Effector CD8-positive, alpha-beta T cell (primary cell): ENCODE measurements around the gene USP35.
"Not testable (repeated sequence)": the region's sequence is repeated elsewhere in the genome, so short reads cannot be mapped to it uniquely, and the experiment has no call there.

Source experiments
- DNase-seq: peaks from one replicate; lab custom pipeline; 2025; lab: John Stamatoyannopoulos, UW

Gene USP35

DNA sequence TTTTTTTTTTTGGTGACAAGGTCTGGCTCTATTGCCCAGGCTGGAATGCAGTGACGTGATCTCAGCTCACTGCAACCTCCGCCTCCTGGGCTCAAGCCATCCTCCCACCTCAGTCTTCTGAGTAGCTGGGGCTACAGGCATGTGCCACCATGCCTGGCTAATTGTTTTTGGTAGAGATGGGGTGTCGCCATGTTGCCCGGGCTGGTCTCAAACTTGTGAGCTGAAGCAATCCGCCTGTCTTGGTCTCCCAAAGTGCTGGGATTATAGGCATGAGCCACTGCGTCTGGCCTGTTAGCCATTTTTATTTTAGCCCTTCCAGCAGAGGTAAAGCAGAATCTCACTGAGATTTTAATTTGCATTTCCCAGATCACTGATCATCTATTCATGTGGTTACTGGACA lies 44.3 kb downstream of the USP35 start:
- DNase-seq, result not testable (repeated sequence)

DNA sequence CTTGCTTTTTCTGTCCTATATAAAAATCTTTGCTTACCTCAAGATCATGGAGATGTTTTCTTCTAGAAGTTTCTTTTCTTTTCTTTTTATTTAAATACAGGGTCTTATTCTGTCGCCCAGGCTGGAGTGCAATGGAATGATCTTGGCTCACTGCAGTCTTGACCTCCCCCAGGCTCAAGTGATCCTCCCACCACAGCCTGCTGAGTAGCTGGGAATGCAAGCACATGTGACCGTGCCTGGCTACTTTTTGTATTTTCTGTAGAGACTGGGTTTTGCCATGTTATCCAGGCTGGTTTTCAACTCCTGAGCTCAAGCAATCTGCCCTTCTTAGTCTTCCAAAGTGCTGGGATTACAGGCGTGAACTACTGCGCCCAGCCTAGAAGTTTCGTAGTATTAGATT lies 45.3 kb downstream of the USP35 start:
- DNase-seq, result no peak

DNA sequence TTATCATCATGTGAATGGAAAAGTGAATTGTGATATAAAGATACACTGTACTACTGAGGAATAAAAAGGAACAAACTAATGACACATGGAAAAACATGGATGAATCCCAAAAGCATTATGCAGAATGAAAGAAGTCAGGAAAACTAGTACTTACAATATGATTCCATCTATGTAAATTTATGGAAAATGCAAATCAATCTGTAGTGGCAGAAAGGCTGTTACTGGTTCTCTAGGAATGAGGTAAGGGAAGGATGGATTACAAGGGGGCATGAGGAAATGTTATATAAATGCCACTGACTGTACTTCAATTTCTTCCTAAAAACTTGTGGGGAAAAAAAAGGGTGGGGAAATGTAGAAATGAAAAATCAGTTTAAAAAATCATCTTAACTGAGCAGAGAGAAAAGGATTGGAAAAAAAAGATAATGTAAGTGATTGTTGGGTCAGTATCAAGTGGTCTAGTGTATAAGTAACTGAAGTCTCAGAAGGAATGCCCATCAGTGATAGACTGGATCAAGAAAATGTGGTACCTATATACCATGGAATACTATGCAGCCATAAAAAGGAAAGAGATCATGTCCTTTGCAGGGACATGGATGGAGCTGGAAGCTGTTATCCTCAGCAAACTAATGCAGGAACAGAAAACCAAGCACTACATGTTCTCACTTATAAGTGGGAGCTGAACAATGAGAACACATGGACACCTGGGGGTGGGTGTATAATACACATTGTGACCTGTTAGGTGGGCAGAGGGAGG lies 48.8 kb downstream of the USP35 start:
- no peak for DNase-seq

DNA sequence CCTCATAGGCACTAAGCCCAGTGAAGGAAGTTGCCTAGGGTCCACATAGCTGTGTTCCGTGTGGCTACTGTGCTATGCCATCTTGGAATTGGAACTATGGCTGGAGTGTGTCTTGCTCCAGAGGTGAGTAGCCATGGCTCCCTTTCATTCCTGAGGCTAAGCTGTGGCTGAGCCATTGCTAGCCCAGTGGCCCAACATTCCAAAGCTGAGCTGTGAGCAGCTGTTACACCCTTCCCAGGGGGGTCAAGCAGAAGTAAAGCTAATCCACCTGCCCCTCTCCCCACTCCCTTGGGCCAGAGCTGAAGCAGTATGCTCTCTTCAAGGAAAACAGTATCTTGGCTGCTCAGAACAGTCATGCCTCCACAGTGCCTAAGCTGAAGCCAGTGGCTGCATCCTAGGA lies 51.1 kb downstream of the USP35 start:
- no peak for DNase-seq

DNA sequence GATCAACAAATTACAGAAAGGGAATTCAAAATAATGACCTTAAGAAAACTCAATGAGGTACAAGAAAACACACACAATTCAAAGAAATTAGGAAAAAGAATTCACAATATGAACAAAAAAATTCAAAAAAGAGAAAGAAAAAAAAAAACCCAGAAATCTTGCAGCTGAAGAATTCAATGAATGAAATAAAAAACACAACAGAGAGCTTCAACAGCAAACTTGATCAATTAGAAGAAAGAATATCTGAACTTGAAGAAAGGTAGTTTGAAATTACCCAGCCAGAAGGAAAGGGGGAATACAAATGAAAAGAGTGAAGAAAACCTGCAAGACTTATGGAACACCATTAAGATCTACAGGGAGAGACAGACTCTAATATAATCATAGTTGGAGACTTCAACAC lies 52.8 kb downstream of the USP35 start:
- DNase-seq, result no peak

DNA sequence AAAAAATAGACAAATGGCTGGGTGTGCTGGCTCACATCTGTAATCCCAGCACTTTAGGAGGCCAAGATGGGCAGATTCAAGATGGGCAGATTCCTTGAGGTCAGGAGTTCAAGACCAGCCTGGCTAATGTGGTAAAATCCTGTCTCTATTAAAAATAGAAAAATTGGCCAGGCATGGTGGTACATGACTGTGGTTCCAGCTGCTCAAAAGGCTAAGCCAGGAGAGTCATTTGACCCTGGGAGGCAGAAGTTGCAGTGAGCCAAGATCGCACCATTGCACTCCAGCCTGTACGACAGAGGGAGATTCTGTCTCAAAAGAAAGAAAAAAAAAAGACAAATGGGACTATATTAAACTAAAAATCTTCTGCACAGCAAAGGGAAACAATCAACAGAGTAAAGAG lies 55.4 kb downstream of the USP35 start:
- DNase-seq, result no peak

DNA sequence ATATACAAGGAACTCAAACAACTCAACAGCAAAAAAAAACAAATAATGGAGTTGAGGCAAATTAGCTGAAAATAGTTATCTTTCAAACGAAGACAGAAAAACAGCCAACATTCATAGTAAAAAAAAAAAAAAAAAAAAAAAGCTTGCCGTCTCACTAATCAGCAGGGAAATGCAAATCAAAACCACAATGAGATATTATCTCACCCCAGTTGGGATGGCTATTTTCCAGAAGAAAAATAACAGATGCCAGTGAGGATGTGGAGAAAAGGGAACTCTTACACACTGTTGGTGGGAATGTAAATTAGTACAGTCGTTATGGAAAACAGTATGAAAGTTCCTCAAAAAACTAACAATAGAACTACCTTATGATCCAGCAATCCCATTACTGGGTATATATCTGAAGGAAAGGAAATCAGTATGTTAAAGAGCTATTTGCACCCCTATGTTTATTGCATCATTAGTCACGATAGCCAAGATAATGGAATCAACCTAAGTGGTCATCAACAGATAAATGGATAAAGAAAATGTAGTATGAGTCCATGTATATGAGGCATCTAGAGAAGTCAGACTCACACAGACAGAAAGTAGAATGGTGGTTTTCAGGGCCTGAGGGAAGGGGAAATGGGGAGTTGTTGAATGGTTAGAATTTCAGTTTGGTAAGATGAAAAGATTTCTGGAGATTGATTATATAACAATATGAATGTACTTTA lies 56.0 kb downstream of the USP35 start:
- DNase-seq, result no peak

DNA sequence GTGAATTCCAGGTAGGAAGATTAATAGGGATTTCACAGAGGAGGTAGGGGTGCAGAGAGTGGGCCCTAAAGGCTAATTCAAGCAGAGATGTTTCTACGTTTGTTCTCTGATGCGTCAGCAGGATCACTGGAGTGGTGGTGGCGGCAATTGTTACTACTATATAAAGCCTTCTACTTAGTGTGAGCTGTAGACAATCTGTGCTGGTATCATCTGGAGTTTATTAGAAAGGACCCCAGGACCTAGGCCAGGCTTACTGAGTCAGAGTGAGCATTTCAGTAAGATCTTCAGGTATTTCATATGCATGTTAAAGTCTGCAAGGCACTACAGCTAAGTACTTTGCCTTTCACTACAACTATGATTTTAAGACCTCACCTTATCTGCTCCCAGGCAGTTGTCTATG lies 59.5 kb downstream of the USP35 start:
- DNase-seq, result no peak

DNA sequence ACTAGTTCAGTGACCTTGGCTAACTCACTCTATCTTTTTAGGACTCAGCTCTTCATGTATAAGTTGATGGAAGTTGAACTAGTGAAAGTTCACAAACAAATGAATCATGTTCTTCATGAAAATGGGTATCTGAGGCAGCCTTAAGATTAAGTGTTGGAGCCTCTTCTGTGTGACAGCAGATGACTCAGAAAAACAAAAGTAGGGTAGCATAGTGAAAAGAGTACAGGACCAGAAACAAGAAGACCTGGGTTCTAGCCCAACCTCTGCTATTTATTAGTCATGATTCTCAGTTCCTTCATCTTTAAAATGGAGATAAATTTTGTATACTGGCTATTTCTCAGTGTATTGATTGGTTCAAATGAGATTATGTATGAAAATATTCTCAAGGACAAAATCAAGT lies 60.2 kb downstream of the USP35 start:
- no peak for DNase-seq

DNA sequence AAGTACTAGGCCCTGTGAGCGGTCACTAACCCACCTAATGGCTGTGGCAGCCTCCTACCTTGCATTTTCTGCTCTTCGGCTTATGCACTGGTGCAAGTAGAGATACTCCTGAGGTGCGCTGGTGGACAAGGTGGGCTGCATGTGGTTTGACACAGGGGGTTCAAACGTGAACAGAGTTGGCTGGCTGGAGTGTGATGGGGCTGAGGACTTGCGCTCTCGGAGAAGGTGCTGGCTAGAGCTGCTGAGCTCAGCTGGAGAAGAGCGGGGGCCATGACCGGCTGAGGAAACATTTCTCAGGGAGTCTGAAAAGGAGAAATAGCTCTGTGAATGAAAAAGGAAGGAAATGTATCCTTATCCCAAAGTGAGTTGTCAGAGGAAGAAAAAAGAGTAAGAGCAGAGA lies 61.4 kb downstream of the USP35 start:
- no peak for DNase-seq

DNA sequence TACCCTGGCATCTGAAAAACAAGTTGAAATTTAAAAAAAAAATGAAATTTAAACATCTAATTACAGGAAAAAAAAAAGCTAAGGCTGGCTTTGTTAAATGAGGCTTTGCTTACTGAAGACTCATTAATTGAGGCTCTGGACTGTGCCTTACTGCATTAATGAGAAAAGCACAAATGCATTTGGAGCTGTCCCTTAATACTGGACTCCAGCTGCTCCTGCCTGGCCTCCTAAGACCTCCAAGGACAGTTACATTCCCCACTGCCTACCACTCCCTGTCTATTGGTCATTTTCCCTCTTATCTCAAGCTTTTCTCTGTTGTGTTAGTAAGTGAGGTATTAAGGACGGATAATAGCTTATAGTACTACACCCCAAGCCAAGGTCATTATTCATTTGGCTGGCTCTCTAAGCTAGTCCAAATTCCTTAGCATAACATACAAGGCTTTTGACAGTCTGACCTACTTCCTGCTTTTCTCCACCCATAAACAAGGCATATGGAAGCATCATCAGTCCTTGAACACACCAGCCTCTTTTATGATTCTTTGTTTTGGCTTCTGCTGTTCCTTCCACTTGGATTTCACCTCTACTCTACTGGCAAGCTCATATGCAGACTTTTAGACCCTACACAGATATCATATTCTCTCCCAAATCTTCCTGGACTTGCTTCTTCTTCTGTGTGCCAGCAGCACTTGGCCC lies 62.5 kb downstream of the USP35 start:
- no peak for DNase-seq

DNA sequence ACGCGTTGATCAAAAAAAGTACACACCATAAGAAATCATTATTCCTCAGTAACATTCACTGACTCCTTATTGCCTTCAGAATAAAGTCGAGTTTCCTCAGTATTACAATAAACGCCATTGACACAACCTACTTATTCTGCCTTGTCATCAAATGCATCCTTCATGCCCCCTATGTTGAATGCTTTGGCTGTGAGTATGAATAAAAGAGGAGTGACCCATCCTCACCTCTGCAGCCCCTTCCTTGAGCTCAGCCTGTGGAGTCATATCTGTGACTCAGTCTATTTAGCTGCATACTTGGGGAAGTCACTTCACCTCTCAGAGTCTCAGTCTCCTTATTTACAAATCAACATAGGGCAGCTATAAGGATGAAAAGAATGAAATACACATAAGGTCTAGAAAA lies 65.1 kb downstream of the USP35 start:
- DNase-seq, result no peak

DNA sequence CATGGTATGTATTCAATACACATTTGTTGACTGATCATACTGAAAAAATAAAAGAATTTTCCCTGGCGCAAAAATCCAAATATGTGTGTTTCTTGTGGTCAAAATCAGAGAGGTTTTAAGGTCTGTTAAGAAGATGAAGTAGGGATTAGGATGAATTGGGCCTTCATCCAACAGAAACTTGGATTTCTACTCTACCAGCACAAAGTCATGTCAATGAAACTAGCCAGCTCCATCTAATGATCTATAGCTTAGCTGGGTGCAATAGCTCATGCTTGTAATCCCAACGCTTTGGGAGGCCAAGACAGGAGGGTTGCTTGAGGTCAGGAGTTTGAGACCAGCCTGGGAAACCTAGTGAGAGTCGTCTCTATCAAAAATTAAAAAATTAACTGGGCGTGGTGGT lies 65.5 kb downstream of the USP35 start:
- DNase-seq, result no peak

DNA sequence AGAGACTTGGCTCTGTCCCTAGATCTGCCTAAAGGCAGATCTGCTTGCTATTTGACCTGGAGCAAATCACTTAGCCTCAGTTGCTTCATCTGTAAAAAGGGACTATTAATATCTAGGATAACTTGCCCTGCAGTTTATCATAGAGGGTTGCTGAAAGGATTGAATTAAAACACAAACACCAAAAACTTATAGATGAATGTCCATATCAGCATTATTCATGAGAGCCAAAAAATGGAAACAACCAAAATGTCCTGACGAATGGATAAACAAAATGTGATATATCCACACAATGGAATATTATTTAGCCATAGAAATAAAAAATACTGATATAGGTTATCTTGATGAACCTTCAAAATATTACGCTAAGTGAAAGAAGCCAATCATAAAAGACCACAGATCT lies 67.2 kb downstream of the USP35 start:
- DNase-seq, result no peak

DNA sequence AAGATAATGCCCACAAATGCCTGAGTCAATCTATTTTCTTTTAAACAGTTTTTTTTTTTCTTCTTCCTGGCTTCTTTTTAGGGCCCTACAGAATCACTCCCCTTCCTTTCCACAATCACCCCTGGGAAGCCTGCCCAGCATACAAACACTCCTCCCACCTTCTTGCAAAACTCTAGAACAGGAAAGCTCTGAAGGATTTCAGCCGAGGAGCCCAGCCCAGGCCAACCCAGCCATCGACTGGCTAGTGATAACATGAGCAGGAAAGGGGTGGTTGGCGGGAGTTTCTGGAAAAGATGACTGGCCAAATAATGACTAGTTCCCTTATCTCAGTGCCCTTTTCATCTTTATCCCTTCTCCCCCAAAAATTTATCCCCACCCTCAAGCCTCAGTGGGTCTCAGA lies 68.2 kb downstream of the USP35 start:
- no peak for DNase-seq

DNA sequence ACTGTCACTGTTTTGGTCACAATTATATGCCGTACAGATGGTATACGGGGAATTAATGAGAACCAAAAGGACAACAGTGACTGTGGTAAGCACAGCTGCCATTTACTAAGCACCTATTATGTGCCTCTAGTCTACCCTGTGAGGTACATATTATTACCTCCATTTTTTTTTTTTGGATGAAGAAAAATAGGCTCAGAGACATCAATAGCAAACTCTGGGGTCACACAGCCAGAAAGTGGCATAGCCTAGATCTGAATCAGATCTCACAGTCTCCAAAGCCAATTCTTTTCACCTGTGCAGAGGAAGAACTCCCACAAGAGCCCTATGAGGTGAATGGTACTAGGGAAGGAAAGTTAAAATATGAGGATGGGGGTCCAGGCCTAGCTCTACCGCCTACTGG lies 68.9 kb downstream of the USP35 start:
- DNase-seq, result no peak

DNA sequence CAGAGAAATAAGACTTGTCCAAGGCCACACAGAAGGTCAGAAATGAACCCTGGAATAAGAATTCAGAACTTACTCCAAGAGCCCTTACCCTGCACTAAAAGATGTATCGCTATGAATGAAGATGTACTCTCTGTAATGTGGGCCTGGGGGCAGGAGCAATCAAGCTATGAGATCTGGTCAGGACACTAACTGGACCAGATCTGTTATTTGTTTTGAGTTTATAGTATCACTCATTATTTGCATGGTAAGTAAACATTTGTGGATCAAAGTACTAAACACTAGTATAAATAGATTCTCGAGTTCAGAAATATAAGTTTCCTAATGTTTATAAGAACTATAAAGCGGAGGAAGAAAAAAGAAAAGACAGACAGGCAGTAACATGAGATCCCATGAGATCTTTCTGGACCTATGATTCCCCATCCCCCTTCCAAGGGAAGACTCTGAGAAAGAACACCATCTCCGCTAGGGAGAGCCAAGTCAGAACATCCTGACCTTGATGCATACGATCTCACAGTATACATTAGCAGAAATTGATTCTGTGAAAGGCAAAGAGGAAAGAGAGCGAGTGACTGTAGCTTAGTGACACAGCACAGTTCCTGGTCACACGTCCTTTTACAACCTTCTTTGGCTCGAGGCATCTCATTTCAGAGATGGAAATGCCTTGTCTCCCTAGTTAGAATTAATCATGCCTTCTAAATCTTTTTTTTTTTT lies 71.2 kb downstream of the USP35 start:
- no peak for DNase-seq

DNA sequence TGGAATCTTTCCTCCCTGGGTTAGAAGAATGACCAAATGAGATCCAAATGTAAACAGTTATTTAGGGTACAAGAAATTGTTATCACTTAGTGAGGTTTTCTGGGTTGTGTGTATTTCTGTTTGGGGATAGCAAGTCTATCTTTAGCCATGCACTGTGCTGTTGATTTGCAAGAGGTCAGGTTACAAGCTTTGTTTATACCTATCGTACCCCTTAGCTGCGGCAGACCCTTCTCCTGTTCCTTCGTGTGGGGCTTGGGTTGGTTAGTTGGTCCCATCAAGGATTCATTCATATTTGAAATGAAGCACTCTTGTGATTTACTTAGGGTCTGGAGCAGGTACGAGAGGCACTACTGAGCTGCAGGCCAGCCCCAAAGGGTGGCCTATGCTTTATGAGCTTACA lies 72.6 kb downstream of the USP35 start:
- no peak for DNase-seq

DNA sequence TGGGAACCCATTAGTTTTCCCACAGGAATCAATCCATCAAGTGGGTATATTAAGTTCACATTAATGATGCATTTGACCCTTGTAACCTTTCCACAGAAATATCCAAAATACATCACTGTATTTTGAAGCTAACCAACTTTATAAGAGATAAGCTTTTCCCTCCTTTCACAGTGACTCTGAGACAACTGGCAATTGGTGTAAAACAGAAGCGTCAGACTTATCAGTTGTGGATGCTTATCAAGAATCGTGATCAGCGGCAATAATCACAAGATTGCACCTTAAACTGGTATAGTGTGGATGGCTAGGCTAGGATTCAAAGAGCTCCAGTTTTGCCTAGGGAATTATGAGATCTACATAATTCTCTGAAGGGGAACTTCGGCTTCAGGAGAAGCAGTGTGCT lies 73.1 kb downstream of the USP35 start:
- no peak for DNase-seq

DNA sequence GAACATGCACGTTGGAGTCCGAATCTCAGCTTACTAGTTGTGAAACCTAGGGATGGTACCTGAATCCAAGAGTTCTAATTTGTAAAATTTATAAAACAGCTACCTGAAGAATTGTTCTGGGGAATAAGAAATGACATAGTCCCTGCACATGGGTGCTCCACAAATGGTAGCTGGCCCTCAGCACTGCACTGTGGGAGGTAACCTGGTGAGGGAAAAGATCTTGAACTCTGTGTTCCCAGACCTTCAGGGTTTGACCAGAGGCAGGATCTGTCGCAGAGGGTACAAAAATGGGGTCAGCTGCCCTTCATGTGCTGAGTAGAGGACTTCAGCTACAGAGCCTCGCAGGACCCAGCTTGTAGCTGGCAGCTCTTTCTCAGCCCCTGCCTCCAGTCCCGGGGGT lies 73.5 kb downstream of the USP35 start:
- DNase-seq, result no peak

DNA sequence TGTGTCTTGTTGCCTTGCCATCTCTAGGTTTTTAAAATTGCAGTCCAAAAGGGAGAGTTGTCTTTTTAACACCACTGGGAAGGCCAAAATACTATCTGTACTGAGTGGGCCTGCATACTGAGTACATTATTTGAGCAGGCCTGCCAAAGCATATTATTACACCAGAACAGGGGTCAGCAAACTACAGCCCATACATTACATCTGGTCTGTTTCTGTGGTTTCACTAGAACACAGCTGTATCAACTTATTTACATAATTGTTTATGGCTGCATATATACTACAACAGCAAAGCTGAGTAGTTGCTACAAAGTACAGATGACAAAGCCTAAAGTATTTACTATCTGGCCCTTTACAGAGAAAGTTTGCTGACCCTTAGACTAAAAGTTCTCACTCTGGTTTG lies 74.0 kb downstream of the USP35 start:
- no peak for DNase-seq
